HepG2 (cell line): ENCODE measurements around the gene ARHGEF12. TPM values are rescaled to one million over a fixed set of nuclear protein-coding genes. Genes with fewer than 3 reads are reported as not detected.

Experiments used
- AGO1 ChIP-seq: fragments of 200-400 bp; formaldehyde crosslinking; IDR thresholded peaks from 2 replicates; pipeline ENCODE4 v1.6.1; 2017; ENCODE audit warnings: mild to moderate bottlenecking, low read depth, low read length, moderate library complexity; ENCODE audit not compliant: poor library complexity, severe bottlenecking
- ARNTL ChIP-seq: sonication (generic); formaldehyde crosslinking; IDR thresholded peaks from 2 replicates; pipeline ENCODE4 v1.4.0; 2020; ENCODE audit warnings: mild to moderate bottlenecking, missing genetic modification reagents
- BATF2 ChIP-seq: sonication (generic); formaldehyde crosslinking; IDR thresholded peaks from 2 replicates; pipeline ENCODE4 v1.8.0; 2022; ENCODE audit warnings: mild to moderate bottlenecking, missing genetic modification reagents, moderate library complexity
- MIXL1 ChIP-seq: IDR thresholded peaks from 2 replicates; pipeline ENCODE4 v1.6.1; 2016
- NFAT5 ChIP-seq: sonication (generic); formaldehyde crosslinking; IDR thresholded peaks from 2 replicates; pipeline ENCODE4 v1.4.0; 2020; ENCODE audit warnings: missing genetic modification reagents
- PHB2 ChIP-seq: fragments of 450-650 bp; IDR thresholded peaks from 2 replicates; pipeline ENCODE4 v1.6.1; 2018; ENCODE audit not compliant: partially characterized antibody
- SALL1 ChIP-seq: sonication (generic); formaldehyde crosslinking; IDR thresholded peaks from 2 replicates; pipeline ENCODE4 v1.8.0; 2022; ENCODE audit warnings: mild to moderate bottlenecking, missing genetic modification reagents
- TFAP4 ChIP-seq: sonication (generic); IDR thresholded peaks from 2 replicates; pipeline ENCODE4 v1.6.1; 2016; ENCODE audit warnings: low read depth, borderline replicate concordance
- ZIK1 ChIP-seq: sonication (generic); formaldehyde crosslinking; IDR thresholded peaks from 2 replicates; pipeline ENCODE4 v1.5.0; 2020; ENCODE audit warnings: mild to moderate bottlenecking, low read depth, missing genetic modification reagents, borderline replicate concordance
- ZNF256 ChIP-seq: sonication (generic); formaldehyde crosslinking; conservative IDR thresholded peaks from 2 replicates; pipeline ENCODE4 v1.4.0; 2020; ENCODE audit warnings: missing genetic modification reagents
- ZNF337 ChIP-seq: sonication (generic); formaldehyde crosslinking; IDR thresholded peaks from 2 replicates; pipeline ENCODE4 v1.5.1; 2020; ENCODE audit warnings: missing genetic modification reagents, low read depth, mild to moderate bottlenecking, borderline replicate concordance
- ZNF577 ChIP-seq: sonication (generic); formaldehyde crosslinking; IDR thresholded peaks from 2 replicates; pipeline ENCODE4 v1.4.0; 2020; ENCODE audit warnings: mild to moderate bottlenecking, low read depth, missing genetic modification reagents, borderline replicate concordance
- ZNF746 ChIP-seq: sonication (generic); formaldehyde crosslinking; IDR thresholded peaks from 2 replicates; pipeline ENCODE4 v1.8.0; 2022; ENCODE audit warnings: mild to moderate bottlenecking, missing genetic modification reagents
- ZNF773 ChIP-seq: sonication (generic); formaldehyde crosslinking; IDR thresholded peaks from 2 replicates; pipeline ENCODE4 v1.4.0; 2020; ENCODE audit warnings: missing genetic modification reagents, borderline replicate concordance
- polyA plus RNA-seq, 8 experiments: library from polyadenylated mRNA; depleted of rRNA in 3 of 8; stranded (reverse) in 7 of 8; unstranded in 1 of 8; fragments of >200 nt; fragmentation: Illumina TruSeq in 4 of 8; extraction: Trizol in 4 of 8; gene quantifications; 2 replicates each; pipeline versions ENCODE4 v1.2.1 to v1.2.3, GENCODE V29; 2011 to 2016; ENCODE audit warnings: low read depth in 4 of 8, missing spikeins in 1 of 8, mixed read lengths in 1 of 8; ENCODE audit not compliant: insufficient read depth in 1 of 8
- total RNA-seq, 5 experiments: library from RNA; depleted of rRNA; stranded (reverse); fragments of >200 nt; fragmentation: Illumina TruSeq; extraction: Trizol; gene quantifications; 2 replicates each; pipeline ENCODE4 v1.2.3, GENCODE V29; 2016; ENCODE audit warnings: low read depth in 1 of 5
- TF ChIP-seq, protein P1 (sequence below): sonication (generic); formaldehyde crosslinking; IDR thresholded peaks from 2 replicates; pipeline ENCODE4 v1.9.0; 2022; ENCODE audit warnings: missing genetic modification reagents, mild to moderate bottlenecking, borderline replicate concordance
- TF ChIP-seq, protein P2 (sequence below): sonication (generic); formaldehyde crosslinking; IDR thresholded peaks from 2 replicates; pipeline ENCODE4 v1.5.0; 2020; ENCODE audit warnings: mild to moderate bottlenecking, missing genetic modification reagents, moderate library complexity
- TF ChIP-seq, protein P3 (sequence below): sonication (generic); formaldehyde crosslinking; conservative IDR thresholded peaks from 2 replicates; pipeline ENCODE4 v1.8.1; 2023; ENCODE audit warnings: missing genetic modification reagents

The ARHGEF12 gene
- total and polyA plus RNA-seq, 2 of the 13 experiments (the other 11 are each of a cell fraction or from before 2014, with no cell fraction given): 17.9 to 54.4 TPM

DNA sequence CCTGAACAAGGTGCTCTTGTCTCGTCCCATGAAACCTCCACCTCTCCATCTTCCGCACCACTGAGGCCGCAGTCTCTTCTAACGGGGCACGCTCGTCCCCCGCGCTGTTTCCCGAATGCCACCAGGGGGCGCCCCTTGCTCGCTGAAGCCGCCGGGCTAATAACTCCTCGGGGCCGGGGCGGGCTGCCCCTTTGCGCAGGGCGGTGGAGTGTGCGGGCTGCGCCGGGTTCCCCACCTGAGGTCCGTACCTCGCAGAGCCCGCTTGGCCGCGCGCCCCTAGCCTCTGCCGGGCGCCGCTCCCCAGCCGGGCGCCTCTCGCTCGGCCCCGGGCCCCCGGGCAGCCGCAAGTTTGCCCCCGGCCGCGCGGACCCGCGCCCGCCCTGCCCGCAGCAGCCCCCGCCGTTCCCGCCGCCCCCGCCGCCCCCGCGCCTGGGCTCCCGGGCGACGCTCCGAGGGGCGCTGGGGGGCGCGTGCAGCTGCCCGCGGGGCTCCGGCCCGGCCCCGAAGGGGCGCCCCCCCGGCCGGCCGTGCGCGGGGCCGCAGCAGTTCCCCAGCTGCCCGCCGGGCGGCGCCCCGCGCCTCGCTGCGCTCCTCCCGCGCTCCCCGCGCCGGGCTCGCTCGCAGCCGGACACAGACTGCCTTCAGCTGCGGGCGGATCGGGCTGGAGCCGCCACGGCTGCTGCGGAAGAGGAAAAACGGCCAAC lies 175.1 kb downstream of the ARHGEF12 start, which contains the start of gene GRIK4 (continued):
- TF ChIP-seq ZNF256 (CRISPR knock-in tag) (no peak), ZNF773 (no peak), ARNTL (CRISPR knock-in tag) (no peak), ZNF337 (CRISPR knock-in tag) (no peak), AGO1 (no peak), MIXL1 (CRISPR knock-in tag) (0 out of 2 replicates have a peak, but pooled peaks have one; percentile 26), ZIK1 (0 out of 2 replicates have a peak, but pooled peaks have one; percentile 61), TFAP4 (peak; percentile 16; the same call in 1 of the 2 replicates), ZNF577 (no peak), BATF2 (CRISPR knock-in tag) (no peak), PHB2 (no peak), ZNF746 (CRISPR knock-in tag) (no peak), NFAT5 (CRISPR knock-in tag) (no peak), SALL1 (CRISPR knock-in tag) (peak; percentile 41; the same call in 1 of the 2 replicates)
- TF ChIP-seq, protein P1, sequence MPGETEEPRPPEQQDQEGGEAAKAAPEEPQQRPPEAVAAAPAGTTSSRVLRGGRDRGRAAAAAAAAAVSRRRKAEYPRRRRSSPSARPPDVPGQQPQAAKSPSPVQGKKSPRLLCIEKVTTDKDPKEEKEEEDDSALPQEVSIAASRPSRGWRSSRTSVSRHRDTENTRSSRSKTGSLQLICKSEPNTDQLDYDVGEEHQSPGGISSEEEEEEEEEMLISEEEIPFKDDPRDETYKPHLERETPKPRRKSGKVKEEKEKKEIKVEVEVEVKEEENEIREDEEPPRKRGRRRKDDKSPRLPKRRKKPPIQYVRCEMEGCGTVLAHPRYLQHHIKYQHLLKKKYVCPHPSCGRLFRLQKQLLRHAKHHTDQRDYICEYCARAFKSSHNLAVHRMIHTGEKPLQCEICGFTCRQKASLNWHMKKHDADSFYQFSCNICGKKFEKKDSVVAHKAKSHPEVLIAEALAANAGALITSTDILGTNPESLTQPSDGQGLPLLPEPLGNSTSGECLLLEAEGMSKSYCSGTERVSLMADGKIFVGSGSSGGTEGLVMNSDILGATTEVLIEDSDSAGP: no peak
- TF ChIP-seq, protein P2, sequence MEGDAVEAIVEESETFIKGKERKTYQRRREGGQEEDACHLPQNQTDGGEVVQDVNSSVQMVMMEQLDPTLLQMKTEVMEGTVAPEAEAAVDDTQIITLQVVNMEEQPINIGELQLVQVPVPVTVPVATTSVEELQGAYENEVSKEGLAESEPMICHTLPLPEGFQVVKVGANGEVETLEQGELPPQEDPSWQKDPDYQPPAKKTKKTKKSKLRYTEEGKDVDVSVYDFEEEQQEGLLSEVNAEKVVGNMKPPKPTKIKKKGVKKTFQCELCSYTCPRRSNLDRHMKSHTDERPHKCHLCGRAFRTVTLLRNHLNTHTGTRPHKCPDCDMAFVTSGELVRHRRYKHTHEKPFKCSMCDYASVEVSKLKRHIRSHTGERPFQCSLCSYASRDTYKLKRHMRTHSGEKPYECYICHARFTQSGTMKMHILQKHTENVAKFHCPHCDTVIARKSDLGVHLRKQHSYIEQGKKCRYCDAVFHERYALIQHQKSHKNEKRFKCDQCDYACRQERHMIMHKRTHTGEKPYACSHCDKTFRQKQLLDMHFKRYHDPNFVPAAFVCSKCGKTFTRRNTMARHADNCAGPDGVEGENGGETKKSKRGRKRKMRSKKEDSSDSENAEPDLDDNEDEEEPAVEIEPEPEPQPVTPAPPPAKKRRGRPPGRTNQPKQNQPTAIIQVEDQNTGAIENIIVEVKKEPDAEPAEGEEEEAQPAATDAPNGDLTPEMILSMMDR (CRISPR knock-in tag): peak; percentile 96
- TF ChIP-seq, protein P3, sequence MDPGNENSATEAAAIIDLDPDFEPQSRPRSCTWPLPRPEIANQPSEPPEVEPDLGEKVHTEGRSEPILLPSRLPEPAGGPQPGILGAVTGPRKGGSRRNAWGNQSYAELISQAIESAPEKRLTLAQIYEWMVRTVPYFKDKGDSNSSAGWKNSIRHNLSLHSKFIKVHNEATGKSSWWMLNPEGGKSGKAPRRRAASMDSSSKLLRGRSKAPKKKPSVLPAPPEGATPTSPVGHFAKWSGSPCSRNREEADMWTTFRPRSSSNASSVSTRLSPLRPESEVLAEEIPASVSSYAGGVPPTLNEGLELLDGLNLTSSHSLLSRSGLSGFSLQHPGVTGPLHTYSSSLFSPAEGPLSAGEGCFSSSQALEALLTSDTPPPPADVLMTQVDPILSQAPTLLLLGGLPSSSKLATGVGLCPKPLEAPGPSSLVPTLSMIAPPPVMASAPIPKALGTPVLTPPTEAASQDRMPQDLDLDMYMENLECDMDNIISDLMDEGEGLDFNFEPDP (CRISPR knock-in tag): no peak
